T-helper 9 cell (primary cell): Measurements from ENCODE around the gene FAM20A.

ENCODE experiments used
- DNase-seq: peaks from one replicate; pipeline ENCODE4 v3.0.0-alpha.2; 2020
- total RNA-seq, 2 donors: gene quantifications; one replicate each; lab custom pipeline; 2026; lab: John Stamatoyannopoulos, UW

Gene FAM20A
- total RNA-seq, result 0 to 0.07 reads per million in 2 donors

DNA sequence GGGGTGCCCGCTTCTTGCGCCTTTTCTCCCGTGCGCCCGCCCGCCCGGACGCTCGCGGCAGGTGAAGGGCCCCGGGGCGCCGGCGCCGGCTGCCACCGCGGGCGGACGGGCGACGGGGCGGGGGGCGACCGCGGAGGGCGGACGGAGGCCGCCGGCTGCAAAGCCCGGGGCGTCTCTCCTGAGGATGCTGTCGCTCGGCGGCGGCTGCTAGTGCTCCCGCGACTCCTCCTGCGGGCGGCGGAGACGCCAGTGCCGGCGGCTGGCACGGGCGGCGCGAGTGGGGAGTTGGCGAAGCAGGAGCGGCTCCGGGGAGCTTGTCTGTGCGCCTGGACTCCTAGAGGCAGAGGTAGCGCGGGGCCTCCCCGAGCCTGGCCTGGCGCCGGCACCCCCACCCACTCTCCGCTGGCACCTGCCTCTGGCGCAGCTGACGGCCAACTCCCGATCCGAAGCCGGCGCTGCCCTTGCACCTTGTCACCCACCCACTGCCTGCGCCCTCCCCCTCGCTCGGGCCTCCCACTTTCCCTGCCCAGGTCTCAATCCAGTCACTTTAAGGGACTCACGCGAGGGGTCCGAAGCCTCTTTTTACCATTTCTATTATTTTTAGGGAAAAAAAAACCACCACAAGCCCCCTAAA, at the start of gene FAM20A:
Gene FAM20A (minus strand): TSS at position 437 of the 634 bp plus-strand sequence. CDS start 701 bp downstream, outside the sequence.
- no peak for DNase-seq

DNA sequence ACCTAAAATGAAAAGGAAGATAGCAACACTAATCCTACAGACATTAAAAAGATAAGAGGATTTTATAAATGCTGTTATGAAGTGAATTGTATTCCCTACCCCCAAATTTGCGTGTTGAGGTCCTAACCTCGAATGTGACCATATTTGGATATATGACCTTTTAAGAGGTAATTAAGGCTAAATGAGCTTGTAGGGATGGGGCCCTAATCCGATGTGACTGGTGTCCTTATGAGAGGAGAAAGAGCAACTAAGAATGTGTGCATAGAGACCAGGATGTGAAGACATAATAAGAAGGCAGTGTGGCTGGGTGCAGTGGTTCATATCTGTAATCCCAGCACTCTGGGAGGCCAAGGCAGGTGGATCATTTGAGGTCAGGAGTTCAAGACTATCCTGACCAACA, 48.2 kb upstream of the FAM20A start:
- DNase-seq, result no peak

DNA sequence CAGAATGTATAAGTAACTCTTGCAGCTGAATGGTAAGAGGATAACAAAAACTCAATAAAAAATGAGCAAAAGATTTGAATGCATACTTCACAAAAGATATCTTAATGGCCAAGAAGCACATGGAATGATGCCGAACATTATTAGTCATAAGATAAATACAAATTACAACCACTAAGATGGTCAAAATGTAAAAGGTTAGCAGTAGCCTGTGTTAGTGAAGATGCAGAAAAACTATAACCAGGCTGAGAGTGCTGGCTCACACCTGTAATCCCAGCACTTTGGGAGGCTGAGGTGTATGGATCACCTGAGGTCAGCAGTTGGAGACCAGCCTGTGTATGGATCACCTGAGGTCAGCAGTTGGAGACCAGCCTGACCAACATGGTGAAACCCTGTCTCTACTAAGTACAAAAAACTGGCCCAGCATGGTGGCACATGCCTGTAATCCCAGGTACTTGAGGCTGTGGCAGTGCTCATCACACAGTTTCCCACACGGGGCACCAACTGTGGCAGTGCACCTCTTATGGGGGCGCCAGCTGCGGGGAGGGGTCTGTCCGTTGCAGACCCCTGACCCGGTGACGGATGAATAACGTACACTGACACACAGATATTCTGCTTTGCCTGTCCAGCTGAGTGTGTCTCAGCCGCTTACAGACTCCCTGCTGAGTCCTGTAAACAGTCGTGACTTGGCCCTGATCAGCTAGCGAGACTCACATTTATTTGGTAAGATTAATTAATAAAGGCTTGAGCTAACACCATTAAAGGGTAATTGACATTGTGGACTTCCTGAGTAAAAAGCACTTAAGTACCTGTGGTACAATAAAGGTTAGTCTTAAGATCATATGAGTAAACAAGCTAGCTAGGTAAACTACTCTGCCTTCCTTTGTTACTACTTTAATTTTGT, 45.7 kb upstream of the FAM20A start:
- DNase-seq, result no peak

DNA sequence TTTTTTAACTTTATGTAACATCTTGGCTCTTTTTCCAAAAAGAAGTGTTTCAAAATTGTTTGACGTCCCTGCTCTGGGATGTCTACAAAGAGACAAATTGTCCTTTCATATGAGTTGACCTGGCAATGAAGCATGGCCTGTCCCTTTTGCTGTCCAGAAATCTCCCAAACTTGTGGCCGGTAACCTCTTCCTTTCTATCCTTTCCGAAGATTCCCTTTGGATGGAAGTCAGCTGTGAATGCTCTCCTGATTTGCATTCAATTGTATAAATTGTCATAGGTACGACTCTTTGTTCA, 40.9 kb upstream of the FAM20A start:
- DNase-seq, result no peak

DNA sequence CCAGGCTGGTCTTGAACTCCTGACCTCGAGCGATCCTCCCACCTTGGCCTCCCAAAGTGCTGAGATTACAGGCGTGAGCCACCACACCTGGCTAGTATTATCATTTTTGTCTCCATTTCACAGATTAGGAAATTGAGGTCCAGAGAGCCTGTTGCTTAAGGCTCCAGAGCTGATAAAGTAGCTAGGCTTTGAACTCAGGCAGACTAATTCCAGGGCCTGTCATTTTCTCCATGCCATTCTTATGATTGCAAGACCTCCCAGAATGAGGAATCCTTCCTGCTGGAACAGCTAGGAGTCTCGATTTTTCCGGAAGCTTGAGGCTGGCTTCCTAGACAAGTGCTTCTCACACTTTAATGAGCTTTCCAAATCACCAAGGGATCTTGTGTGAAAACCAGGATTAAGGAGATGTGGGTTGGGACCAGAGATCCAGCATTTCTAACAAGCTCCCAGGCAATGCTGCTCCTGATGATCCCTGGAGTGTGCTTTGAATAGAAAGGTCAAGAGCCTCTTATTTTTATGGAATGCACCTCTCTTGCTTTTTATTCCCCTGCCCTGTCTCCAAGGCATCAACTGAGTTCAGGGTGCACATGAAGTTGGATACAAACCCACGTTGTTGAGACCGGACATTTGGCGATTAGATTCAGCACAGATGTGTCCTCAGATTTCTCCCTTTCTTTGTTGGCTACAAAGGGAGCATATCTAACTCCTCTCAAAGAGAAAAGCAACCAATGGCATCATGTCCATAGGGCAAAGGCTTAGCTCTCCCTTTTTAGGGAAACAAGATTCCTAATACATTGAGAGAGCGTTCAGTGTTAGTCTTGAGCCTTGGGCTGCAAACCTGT, 40.3 kb upstream of the FAM20A start:
- no peak for DNase-seq

DNA sequence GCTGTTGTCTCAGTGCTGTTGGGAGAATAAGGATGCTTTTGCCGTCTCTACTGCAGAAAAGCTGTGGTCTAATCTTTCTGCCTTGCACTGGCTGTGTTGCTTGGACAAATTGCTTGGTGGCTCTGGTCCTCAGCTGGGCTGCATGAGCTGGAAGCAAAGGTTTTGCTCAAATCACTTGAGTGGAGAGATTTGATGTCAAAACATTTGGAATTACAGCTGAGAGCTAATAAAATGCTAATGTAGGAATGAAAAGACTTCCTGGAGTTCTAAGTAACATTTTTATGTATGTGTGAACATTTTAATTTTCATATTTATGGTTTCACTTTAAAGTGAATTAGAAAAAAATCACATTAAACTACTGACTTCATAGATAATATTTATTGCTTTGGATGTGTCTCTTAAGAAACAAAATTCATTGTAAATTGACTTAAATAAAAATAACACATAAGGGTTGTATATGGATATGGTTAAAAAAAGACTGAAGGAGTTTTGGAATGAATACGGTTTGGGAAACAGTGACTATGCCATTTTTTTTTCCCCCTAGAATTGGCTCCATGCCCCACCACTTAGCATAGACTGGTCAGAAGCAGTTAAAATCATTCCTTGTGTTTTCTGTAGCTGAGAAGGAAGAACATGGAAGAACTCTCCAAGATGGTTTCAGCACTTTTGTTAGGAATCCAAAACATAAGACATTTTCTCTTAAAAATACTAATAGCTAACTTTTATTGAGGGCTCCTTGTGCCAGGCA, 39.2 kb upstream of the FAM20A start:
- no peak for DNase-seq

DNA sequence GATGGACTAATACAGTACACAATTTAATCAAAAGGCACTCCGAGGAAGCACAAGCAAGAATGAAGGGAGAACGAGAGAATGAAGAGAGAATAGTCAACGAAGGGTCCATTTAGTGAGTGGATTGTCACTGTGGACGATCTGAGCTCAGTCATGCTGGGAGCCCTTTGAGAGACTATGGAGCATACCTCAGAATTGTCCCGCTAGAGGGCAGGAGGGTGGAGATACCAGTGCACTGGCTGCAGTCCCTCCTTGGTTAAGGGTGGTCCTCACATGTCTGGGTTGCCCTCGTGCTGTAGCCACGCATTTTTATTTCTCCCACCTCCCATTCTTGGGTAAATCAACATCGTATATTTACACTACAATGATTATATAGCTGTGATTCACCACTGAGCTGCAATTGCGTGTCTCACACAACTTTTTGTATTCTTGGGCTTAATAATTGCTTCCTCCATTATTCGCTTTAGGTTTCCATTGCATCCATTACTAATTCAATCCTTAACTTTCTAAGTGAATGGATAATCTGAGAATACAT, 33.2 kb upstream of the FAM20A start:
- no peak for DNase-seq

DNA sequence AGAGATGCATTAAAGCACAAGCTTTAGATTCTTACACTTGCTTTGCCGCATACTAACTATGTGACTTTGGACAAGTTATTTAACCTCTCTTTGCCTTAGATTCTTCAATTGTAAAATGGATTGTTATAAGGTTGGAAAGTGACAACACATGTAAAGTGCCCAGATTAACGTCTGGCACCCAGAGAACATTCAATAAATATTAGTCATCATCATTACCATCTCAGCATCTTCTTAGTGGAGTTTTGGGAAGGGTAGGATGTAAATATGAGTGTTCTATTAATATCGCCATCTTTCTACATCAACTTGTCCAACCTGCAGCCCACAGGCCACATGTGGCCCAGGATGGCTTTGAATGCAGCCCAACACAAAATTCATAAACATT, 27.4 kb upstream of the FAM20A start:
- no peak for DNase-seq

DNA sequence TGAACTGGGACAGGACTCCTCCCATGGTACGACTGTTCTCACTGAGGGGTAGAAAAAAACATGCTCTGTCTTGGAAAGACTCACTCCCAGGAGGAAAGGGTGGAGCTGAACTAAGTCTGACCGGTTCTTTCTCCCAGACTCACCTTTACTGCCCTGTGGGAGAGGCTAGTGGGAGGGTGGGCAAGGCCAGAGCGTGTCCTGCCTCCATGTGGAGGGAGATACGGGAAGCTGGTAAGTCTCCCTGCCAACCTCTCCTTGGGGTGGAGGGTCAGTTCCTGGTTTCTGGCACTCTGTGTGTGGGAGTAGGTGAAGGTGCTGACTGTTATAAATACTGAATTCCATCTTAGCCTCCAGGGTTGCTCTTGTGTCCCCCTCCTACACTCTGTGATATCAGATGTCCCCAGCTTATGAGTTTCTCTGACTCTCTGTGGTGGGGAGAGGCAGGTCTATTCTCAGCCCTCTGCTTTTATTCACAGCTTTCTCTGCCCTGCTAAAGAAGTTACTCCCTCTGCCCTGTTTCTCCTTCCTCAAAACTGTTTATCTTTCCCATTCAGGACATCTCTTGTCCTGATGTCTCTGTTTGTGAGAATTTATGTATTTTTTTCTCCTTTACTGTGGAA, 26.9 kb upstream of the FAM20A start:
- DNase-seq, result no peak

DNA sequence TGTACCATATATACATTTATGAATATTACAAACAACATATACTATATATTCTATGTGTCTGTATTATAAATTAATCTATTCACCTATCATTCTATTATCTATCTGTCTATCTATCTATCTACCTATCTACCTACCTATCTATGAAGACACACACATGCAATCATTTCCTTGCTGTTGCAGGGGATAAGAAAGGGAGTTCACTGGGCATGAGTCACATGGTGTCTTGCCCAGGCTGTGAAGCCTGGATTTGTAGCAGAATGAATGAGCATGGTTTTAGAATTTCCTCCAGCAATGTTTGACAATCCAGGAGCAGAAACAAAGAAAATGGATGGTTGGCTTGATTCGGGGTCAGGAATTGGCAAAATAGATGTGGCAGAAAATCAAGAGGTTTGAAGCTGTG, 23.2 kb upstream of the FAM20A start:
- DNase-seq, result no peak

DNA sequence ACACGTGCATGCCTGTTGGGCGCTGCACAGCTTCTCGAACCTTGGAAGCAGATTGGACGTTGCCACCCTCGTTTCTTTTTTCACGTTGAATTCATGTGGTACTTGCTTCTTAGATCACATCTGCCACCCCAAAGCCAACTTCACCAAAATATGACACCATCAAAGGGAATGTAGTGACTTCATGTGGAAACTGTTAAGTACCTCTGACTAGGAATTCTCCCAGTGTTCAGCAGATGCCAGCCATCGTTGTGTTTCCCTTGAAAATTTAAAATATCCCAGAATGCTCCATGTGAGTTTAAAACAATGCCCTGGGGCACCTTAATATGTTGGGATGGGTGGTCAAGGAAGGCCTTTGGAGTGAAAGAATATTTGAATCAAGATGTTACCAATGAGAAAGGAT, 22.6 kb upstream of the FAM20A start:
- DNase-seq, result no peak

DNA sequence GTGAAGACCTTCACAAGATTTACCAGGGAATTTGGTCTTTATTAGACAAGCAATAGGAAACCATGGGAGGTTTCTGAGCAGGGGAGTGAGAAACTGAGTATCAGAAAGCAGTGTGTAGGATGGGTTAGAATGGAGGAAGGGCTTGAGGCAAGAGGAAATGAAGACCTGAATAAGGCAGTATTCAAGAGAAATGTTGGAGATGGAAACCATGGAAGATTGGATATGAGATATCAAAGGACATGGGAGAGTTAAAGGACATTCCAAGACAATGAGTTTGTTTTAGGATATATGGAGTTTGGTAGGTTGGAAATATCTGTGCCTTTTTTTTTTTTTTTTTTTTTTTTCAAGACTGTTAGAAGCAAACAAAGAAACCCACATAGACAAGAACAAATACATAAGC, 21.3 kb upstream of the FAM20A start:
- DNase-seq, result no peak

DNA sequence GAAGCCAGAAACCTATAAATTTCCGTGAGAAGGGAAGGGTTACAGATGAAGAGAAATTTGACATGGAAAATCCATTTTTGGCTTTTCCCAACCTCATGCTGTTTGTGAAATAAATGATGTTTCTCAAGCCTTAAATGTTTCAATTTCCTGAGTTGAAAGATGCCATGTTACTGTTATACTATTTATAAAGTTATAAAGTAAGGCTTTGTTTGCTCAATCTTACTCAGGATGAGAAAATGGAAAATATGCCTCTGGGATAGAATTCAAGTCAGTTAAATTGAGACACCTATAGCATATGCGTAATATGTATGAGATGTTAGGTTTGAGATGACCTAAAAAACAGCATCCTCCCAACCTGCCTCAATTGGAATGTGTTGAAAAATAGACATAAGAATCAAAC, 19.9 kb upstream of the FAM20A start:
- DNase-seq, result no peak

DNA sequence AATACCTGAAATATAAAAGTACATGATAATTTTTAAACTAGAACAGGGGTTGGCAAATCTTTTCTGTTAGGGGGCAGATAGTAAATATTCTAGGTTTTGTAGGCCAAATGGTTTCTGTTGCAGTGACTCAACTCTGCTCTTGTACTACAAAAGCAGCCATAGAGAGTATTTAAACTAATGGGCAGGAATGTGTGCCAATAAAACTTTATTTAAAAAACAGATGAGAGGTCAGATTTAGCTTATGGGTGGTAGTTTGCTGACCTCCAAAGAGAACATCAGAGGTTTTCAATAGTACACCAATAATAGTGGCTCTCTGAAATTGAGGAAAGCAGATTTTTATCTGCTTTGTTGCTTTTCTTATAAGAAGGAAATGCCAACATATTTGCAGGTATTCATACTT, 15.2 kb upstream of the FAM20A start:
- DNase-seq, result no peak

DNA sequence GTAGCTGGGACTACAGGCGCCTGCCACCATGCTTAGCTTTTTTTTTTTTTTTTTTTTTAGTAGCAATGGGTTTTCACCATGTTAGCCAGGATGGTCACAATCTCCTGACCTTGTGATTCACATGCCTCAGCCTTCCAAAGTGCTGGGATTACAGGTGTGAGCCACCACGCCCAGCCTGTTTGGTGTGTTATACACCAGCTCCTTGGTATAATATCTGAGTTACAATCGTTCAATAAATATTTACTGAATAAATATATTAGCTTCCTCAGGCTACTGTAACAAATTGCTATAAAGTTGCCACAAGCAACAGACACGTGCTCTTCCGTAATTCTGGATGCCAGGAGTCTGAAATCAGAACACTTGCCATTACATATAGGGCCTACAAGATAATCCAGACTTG, 13.6 kb upstream of the FAM20A start:
- no peak for DNase-seq

DNA sequence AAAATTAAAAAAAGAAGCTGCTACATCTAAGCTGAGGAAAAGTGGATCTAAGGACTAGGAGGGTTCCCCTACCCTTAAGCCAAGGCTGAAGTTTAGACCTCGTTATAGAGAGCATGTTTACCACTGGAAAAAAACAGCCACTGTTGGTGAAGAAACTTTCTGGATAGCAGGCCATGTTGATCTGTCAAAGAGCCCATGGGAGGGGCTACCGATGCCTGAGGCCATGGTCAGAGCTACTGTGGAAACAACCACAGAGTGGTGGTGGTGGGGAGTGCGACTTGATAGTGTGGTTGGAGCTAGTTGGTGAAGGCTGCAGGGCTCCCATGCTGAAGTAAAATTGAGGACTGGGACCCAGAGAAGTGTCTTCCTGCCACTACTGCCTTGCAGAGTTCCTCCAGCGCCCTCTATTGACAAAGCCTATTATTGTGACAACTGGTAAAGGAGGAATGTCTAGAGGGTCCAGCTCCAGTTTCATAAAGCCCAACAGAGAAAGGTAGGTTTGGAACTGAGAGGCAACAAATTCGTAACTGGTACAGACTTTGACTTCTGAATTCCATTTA, 12.7 kb upstream of the FAM20A start:
- DNase-seq, result no peak

DNA sequence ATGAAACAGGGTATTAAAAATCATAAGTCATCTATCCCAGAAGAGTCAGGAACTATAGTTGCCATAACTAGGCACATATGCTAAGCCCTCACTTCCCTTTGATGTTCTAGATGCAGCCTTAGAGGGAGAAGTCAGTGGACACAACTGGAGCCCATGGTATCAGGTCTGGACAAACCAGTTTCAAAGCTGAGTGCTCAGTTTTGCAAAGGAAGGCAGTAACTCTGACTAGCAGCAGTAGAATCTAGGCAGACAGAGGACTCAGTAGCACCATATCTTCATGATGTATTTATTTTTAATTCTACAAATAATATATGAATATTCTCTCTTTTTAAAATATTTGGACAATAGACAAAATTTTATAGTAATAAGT, 11.7 kb upstream of the FAM20A start:
- no peak for DNase-seq

DNA sequence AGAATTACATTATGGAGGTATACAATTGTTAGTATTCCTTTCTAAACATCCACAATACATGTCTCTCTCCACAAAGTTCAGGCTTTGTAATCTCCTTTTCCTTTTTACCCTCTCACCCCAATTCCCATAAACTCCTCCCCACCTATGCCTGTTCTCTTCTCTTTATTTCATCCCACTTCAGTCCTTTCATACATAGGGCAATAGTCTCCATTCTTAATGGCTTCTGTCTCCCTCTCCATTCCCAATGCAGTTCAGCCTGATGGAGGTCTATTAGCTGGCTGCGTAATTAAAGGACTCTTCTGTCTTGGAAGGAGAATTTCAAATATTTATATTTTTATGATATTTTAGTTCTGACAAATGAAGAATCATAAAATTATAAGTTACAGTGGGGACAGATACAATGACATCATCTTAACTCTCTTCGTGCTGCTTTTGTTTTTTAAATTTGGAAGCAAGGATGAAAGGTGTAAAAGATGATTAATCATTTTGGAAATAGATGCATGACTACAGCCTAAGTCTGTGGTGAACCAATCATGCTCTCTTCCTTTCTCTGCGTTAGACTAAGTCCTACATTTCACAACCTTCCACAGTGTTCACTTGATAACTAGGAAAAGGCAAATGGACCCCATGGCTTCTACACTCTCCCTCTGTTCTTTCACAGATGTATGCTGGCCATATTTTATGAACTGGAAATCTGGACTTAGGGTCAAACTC, 11.2 kb upstream of the FAM20A start:
- DNase-seq, result no peak

DNA sequence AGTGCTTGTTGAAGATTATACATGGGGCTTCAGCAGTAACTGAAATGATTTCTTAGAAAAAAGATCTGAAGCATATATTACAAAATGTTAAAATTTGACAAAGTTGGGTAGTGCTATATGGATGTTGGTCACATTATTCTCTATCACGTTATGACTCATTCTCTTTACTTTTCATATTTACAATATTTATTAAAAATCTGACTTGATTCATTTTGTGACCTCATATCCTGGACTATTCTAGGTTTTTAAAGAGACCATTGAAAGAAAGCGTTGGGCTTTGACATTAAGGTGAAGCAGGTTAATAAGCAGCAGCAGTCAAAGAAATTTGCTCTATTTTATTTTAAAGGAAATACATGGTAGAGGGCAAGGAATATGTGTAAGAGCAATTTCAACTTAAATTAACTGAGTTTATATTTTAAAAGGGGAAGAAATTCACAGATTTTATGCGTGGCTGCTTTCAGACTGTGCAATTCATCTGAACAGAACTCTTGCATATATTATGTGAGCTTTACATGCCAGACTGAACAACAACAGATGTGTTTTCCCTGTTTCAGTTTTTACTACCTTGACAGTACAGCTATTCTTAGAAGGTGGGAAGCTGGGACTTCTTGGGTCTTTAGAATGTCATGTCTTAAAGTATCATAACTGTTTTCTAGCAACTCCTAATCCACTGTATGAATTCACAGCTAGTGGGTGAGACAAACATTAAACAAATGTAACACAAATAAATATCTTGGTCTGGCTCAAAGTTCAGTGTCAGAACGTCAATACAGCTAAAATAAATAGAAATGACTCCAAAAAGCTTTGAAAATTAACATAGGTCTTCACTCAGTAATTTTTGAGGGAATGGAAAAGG, 10.4 kb upstream of the FAM20A start:
- no peak for DNase-seq

DNA sequence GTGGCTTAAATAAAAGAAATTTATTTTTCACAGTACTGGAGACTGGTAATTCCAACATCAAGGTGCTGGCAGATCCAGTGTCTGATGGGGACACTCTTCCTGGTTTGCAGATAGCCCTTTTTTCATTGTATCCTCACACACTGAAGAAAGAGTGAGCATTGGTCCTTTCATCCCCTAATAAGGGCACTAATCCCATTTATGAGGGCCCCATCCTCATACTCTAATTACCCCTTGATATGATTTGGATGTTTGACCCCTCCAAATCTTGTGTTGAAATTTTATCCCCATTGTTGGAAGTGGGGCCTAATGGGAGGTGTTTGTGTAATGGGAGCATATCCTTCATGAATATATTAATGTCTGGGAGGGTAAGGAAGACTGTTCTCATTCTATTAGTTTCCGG, 9.4 kb upstream of the FAM20A start:
- DNase-seq, result no peak
